Measurements from ENCODE around the gene TOR4A. TPM values are rescaled to one million over a fixed set of nuclear protein-coding genes. Genes with fewer than 3 reads are reported as not detected.
A peak's percentile ranks its signal among the peaks of the same experiment; 100 is the strongest.

The TOR4A gene
- total and polyA plus RNA-seq, 5 donors from 2014 or later: 2.6 to 6.1 (median 4.1) TPM

GRCh38 chr9:137318602-137319001 lies 41.1 kb downstream of the TOR4A start:
- Mint-ChIP-seq H3K9me3 (no peaks in the 10 kb centered on the region), H3K36me3 (no peaks in the 10 kb centered on the region), H3K4me3 (no peak overlapping the region), H3K27ac (no peak overlapping the region), H3K4me1 (peaks cover 0 to 16% (median 0%) of the 10 kb centered on the region in 4 donors), H3K27me3 (no peaks in the 10 kb centered on the region)
- no peaks in the 10 kb centered on the region for H3K9me3 ChIP-seq (ENCODE audit: control insufficient read depth in 2 of 2, low read length in 2 of 2)
- peaks cover 36% of the 10 kb centered on the region for H3K4me1 ChIP-seq (ENCODE audit: control insufficient read depth, insufficient read depth, low read length, poor library complexity, severe bottlenecking)
- no peak overlapping the region for H3K4me3 ChIP-seq (ENCODE audit: low read depth, low read length)
- no peaks in the 10 kb centered on the region for H3K36me3 ChIP-seq (ENCODE audit: control insufficient read depth, insufficient read depth, low read length)
- H3K27me3 ChIP-seq (ENCODE audit: control insufficient read depth, insufficient read depth, low read length): no peaks in the 10 kb centered on the region
- no peak overlapping the region for H3K27ac ChIP-seq (ENCODE audit: insufficient read depth, low read length, poor library complexity, severe bottlenecking)
- no peak for ATAC-seq (ENCODE audit: low read depth in 2 of 2)
- DNase-seq: no peak

GRCh38 chr9:137319011-137319738 lies 41.6 kb downstream of the TOR4A start:
- H3K36me3 ChIP-seq (ENCODE audit: control insufficient read depth, insufficient read depth, low read length): no peaks in the 10 kb centered on the region
- peak overlapping the region in 2 of 4 donors; percentile 9 to 16 for H3K4me3 Mint-ChIP-seq
- no peak overlapping the region for H3K4me3 ChIP-seq (ENCODE audit: low read depth, low read length)
- H3K9me3 ChIP-seq (ENCODE audit: control insufficient read depth in 2 of 2, low read length in 2 of 2): no peaks in the 10 kb centered on the region
- ATAC-seq (ENCODE audit: low read depth in 2 of 2): no peak
- no peak overlapping the region for H3K27ac ChIP-seq (ENCODE audit: insufficient read depth, low read length, poor library complexity, severe bottlenecking)
- H3K36me3 Mint-ChIP-seq: no peaks in the 10 kb centered on the region
- H3K9me3 Mint-ChIP-seq: no peaks in the 10 kb centered on the region
- H3K27me3 Mint-ChIP-seq: no peaks in the 10 kb centered on the region
- H3K27me3 ChIP-seq (ENCODE audit: control insufficient read depth, insufficient read depth, low read length): no peaks in the 10 kb centered on the region
- H3K4me1 Mint-ChIP-seq: peaks cover 0 to 16% (median 0%) of the 10 kb centered on the region in 4 donors
- peaks cover 36% of the 10 kb centered on the region for H3K4me1 ChIP-seq (ENCODE audit: control insufficient read depth, insufficient read depth, low read length, poor library complexity, severe bottlenecking)
- H3K27ac Mint-ChIP-seq: no peak overlapping the region
- no peak for DNase-seq

DNA sequence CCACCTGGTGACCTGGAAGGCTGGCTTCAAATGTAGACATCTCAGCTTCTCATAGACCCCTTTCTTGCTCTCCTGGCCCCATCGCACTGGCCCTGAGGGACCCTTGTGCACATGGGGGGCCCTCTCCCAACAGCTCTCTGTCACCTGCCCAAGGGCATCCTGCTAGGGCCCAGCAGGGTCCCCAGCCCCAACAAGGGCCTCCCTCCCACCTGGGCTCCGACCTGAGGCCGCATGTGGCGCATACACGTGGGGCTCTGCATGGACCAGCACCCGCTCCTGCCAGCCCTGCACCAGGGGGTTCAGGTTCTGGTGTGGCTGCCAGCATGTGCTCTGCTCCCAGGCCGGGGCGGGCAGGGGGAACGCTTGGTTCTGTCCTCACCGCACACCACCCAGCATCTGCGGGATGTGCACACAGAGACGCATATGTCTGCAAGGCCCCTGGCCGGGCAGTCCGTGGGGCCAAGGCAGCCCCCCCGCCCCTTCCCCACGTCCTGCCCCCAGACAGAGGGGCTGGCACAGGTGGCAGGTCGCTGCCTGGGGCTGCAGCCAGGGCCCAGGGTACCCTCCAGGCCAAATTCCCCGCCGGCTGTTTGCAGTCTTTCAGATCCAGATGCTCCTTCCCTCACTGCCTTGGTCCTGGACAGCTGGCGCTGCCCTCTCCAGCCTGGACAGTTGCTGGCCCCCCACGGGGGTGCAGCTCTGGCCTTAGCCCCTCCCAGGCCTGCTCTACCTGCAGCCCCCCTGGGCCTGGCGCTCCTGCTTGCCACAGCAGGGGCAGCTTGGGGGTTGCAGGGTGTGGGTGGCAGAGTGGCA lies 42.4 kb downstream of the TOR4A start:
- ATAC-seq (ENCODE audit: low read depth in 2 of 2) (no peak), DNase-seq (no peak)
- Histone ChIP-seq H3K4me3 (ENCODE audit: low read depth, low read length) (no peak overlapping the region), H3K27me3 (ENCODE audit: control insufficient read depth, insufficient read depth, low read length) (no peaks in the 10 kb centered on the region), H3K27ac (ENCODE audit: insufficient read depth, low read length, poor library complexity, severe bottlenecking) (peak overlapping the region; percentile 15), H3K9me3 (ENCODE audit: control insufficient read depth in 2 of 2, low read length in 2 of 2) (no peaks in the 10 kb centered on the region), H3K4me1 (ENCODE audit: control insufficient read depth, insufficient read depth, low read length, poor library complexity, severe bottlenecking) (peaks cover 36% of the 10 kb centered on the region), H3K36me3 (ENCODE audit: control insufficient read depth, insufficient read depth, low read length) (no peaks in the 10 kb centered on the region)
- H3K27ac Mint-ChIP-seq: peak overlapping the region in 1 of 3 donors; percentile 91
- peaks cover 0 to 16% (median 0%) of the 10 kb centered on the region in 4 donors for H3K4me1 Mint-ChIP-seq
- no peaks in the 10 kb centered on the region for H3K9me3 Mint-ChIP-seq
- peak overlapping the region in 2 of 4 donors; percentile 9 to 16 for H3K4me3 Mint-ChIP-seq
- H3K27me3 Mint-ChIP-seq: no peaks in the 10 kb centered on the region
- no peaks in the 10 kb centered on the region for H3K36me3 Mint-ChIP-seq

DNA sequence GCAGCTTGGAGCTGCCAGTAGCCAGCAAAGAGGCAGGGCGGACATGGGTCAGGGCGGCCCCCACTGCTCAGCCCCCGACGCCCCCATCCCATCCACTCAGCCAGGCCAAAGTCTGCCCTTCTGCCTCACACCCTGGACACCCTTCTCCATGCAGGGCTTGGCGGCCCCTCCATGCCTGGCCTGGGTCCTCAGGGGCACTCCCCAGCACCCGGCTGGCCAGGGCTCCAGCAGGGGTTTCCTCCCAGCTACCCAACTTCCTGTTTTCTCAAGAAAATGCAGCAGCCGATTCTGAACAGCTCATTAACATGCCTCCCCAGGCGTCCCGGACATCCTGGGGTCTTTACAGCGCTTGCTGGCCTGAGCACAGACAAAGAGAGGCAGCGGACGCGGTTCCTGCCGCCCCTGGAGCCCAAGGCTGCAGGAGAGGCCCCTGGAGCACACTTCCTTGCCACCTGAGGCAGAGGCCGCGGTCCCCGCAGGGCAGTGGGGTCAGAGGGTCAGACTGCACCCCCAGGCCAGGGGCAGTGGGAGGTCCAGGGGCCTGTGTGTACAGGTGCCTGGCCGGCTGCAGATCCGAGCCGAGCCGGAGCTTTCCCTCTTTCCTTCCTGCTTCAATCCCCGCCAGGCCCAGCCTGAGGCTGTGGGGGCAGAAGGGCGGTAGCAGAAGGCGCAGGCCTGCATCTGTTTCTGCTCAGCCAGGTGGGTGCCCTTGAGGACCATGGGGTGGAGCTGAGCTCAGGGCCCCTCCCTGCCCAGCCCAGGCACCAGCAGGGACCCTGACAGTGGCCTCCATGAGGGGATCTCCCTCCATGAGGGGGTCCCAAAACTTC lies 43.2 kb downstream of the TOR4A start:
- peaks cover 0 to 17% (median 0%) of the 10 kb centered on the region in 4 donors for H3K4me1 Mint-ChIP-seq
- peaks cover 31% of the 10 kb centered on the region for H3K4me1 ChIP-seq (ENCODE audit: control insufficient read depth, insufficient read depth, low read length, poor library complexity, severe bottlenecking)
- peaks cover 0 to 1% (median 0%) of the 10 kb centered on the region in 7 donors for H3K9me3 Mint-ChIP-seq
- H3K9me3 ChIP-seq (ENCODE audit: control insufficient read depth in 2 of 2, low read length in 2 of 2): no peaks in the 10 kb centered on the region
- ATAC-seq (ENCODE audit: low read depth in 2 of 2): peak; percentile 62 to 79
- no peaks in the 10 kb centered on the region for H3K27me3 ChIP-seq (ENCODE audit: control insufficient read depth, insufficient read depth, low read length)
- H3K36me3 ChIP-seq (ENCODE audit: control insufficient read depth, insufficient read depth, low read length): no peaks in the 10 kb centered on the region
- peak overlapping the region; percentile 15 for H3K27ac ChIP-seq (ENCODE audit: insufficient read depth, low read length, poor library complexity, severe bottlenecking)
- peak in 1 of 3 donors; percentile 84 for DNase-seq
- peak overlapping the region in 2 of 4 donors; percentile 46 to 50 for H3K4me3 Mint-ChIP-seq
- H3K27me3 Mint-ChIP-seq: no peaks in the 10 kb centered on the region
- no peak overlapping the region for H3K4me3 ChIP-seq (ENCODE audit: low read depth, low read length)
- peak overlapping the region in 2 of 3 donors; percentile 36 to 91 for H3K27ac Mint-ChIP-seq
- H3K36me3 Mint-ChIP-seq: no peaks in the 10 kb centered on the region

DNA sequence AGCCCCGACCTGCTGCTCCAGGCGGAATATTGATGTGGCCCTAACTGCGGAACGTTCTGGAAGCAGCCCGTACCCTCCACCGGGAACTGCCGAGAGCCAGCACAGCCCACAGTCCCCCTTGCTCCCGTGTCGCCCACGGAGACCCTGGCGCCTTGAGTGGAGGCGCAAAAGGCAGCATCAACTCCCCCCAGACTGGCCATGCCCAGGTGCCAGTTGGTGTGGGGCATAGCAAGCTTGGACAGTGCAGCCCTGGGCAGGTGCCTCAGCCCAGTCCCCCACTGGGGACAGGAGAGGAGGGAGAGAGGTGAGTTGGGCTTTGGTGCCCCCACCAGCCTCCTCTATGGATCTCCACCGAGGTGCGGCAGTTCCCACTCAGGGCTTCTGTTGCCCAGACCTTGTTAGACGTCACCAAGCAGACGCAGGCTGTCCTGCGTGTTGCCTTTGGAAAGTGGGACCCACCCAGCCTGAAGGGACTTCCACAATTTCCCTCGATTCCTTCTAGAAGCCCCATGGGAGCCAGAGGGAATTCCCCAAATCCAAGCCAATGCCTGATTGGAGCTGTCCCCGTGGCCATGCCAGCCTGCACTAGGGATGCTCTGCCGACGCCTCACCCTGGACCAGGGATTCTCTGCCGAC lies 44.3 kb downstream of the TOR4A start:
- Mint-ChIP-seq H3K9me3 (peaks cover 0 to 2% (median 0%) of the 10 kb centered on the region in 7 donors), H3K4me3 (no peak overlapping the region), H3K4me1 (peaks cover 4 to 27% (median 6%) of the 10 kb centered on the region in 4 donors), H3K27me3 (no peaks in the 10 kb centered on the region), H3K36me3 (no peaks in the 10 kb centered on the region), H3K27ac (no peak overlapping the region)
- DNase-seq (no peak), ATAC-seq (ENCODE audit: low read depth in 2 of 2) (no peak)
- H3K27ac ChIP-seq (ENCODE audit: insufficient read depth, low read length, poor library complexity, severe bottlenecking): no peak overlapping the region
- H3K4me3 ChIP-seq (ENCODE audit: low read depth, low read length): no peak overlapping the region
- no peaks in the 10 kb centered on the region for H3K36me3 ChIP-seq (ENCODE audit: control insufficient read depth, insufficient read depth, low read length)
- H3K9me3 ChIP-seq (ENCODE audit: control insufficient read depth in 2 of 2, low read length in 2 of 2): no peaks in the 10 kb centered on the region
- H3K27me3 ChIP-seq (ENCODE audit: control insufficient read depth, insufficient read depth, low read length): no peaks in the 10 kb centered on the region
- H3K4me1 ChIP-seq (ENCODE audit: control insufficient read depth, insufficient read depth, low read length, poor library complexity, severe bottlenecking): peaks cover 23% of the 10 kb centered on the region

DNA sequence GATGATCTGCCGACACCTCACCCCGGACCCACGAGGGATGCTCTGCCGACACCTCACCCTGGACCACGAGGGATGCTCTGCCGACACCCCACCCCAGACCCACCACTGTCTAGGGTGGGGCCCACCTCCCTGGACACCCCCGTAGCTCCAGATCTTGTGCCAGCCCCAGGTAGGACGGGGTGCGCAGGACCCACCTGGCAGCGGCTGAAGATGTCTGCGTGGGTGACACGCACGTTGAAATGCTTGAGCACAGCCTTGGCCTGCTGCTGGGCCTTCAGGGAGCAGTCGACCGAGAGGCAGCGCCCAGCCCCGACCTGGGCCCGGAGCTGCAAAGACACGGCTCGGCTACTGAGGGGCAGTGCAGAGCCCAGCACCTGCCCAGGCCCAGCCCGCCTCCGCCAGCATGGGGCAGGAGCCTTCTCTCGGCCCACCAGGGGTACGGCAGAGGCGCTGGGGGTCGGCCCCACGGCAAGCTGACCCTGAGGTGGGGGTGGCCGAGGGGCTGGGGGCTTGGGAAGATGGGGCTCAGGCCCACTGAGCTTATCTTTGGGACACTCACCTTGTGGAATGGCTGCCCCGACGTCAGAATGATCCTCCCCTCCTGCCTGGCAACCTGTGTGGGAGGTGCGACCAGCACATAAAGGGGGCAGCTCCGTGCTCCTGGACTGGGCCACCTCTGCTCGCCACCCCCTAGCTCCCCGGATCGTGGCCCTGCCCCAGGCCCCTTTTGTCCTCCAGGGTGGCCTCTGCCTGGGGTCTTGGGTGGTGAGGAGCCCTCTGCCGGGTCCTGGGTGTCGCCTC lies 46.2 kb downstream of the TOR4A start:
- H3K4me3 Mint-ChIP-seq: no peak overlapping the region
- H3K36me3 Mint-ChIP-seq: no peaks in the 10 kb centered on the region
- Histone ChIP-seq H3K27ac (ENCODE audit: insufficient read depth, low read length, poor library complexity, severe bottlenecking) (no peak overlapping the region), H3K27me3 (ENCODE audit: control insufficient read depth, insufficient read depth, low read length) (peaks cover 3% of the 10 kb centered on the region), H3K4me1 (ENCODE audit: control insufficient read depth, insufficient read depth, low read length, poor library complexity, severe bottlenecking) (peaks cover 22% of the 10 kb centered on the region), H3K4me3 (ENCODE audit: low read depth, low read length) (no peak overlapping the region), H3K9me3 (ENCODE audit: control insufficient read depth in 2 of 2, low read length in 2 of 2) (peaks cover 0 to 4% of the 10 kb centered on the region in 2 experiments), H3K36me3 (ENCODE audit: control insufficient read depth, insufficient read depth, low read length) (no peaks in the 10 kb centered on the region)
- DNase-seq: no peak
- peaks cover 0 to 6% (median 0%) of the 10 kb centered on the region in 7 donors for H3K9me3 Mint-ChIP-seq
- H3K4me1 Mint-ChIP-seq: peaks cover 4 to 27% (median 6%) of the 10 kb centered on the region in 4 donors
- no peak for ATAC-seq (ENCODE audit: low read depth in 2 of 2)
- no peak overlapping the region for H3K27ac Mint-ChIP-seq
- H3K27me3 Mint-ChIP-seq: no peaks in the 10 kb centered on the region
